HUES48 (cell line): ENCODE results near the gene CCDC78.
"Not testable (repeated sequence)": the region's sequence is repeated elsewhere in the genome, so short reads cannot be mapped to it uniquely, and the experiment has no call there.

Source experiments
- H3K27ac ChIP-seq: one replicate; pipeline ENCODE4 v1.7.0; 2013; ENCODE audit warnings: low read depth, low read length, inconsistent platforms
- H3K27me3 ChIP-seq: 2 replicates; pipeline ENCODE4 v1.6.1; 2013; ENCODE audit warnings: mild to moderate bottlenecking, low read length; ENCODE audit not compliant: control insufficient read depth, insufficient read depth
- H3K36me3 ChIP-seq: 2 replicates; pipeline ENCODE4 v1.6.1; 2013; ENCODE audit warnings: low read length; ENCODE audit not compliant: control insufficient read depth, insufficient read depth
- H3K4me1 ChIP-seq: 2 replicates; pipeline ENCODE4 v1.6.1; 2013; ENCODE audit warnings: mild to moderate bottlenecking, low read length; ENCODE audit not compliant: control insufficient read depth, insufficient read depth
- H3K4me3 ChIP-seq: 2 replicates; pipeline ENCODE4 v1.5.1; 2013; ENCODE audit warnings: mild to moderate bottlenecking, low read depth, low read length
- H3K9ac ChIP-seq: 2 replicates; pipeline ENCODE4 v1.6.1; 2013; ENCODE audit warnings: mild to moderate bottlenecking, low read depth, low read length, moderate library complexity
- H3K9me3 ChIP-seq: 2 replicates; pipeline ENCODE4 v1.6.1; 2013; ENCODE audit warnings: low read length; ENCODE audit not compliant: control insufficient read depth, insufficient read depth

CCDC78 gene

DNA sequence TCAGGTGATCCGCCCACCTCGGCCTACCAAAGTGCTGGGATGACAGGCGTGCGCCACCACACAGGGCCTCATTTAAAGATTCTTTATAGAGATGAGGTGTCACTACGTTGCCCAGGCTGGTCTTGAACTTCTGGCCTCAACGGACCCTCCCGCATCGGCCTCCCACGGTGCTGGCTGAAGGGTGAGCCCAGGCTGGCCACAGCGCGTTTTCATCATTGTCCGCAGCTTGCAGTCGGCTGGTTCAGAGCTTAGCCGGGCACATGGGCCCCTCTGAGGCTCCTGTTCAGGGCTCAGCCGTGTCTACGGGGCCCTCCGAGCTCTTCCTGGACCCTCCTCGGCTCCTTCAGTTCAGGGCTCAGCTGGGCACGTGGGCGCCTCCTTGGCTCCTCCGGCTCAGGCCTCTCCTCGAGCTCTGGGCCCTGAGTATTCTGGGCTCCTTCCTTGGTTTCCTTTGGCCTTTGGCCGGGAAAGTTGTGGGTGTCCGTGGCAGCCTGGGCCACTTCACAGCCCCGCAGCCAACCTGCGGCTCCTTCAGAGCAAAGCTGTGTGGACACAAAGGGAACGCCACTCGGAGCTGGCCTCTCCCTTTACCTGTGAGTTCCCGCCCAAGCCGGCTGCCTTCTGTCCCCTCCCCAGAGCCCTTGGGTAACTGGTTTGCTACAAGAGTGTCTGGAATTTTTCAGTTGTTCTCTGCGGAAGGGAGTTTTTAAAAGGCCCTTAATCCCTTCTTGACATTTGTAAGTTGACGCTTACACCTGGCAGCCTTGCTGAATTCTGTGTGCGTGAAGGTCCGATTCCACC is 33.1 kb upstream of the CCDC78 start:
- Histone ChIP-seq H3K9ac (no peak overlapping the region), H3K27ac (no peak overlapping the region)

DNA sequence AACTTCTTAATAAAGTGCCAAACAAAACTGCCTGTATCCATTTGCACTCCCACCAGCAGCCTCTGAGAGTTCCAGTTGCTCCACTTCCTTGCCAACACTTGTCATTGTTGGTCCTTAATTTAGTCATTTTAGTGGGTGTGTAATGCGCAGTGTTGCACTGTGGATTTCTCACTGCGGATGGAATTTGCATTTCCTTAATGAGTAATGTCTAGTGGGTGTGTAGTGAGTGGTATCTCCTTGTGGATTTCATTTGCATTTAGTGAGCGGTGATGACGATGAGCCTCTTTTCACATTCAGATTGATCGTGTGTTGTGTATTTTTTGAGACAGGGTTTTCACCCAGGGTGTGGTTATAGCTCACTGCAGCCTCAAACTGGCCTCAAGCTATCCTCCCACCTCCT is 30.2 kb upstream of the CCDC78 start:
- Histone ChIP-seq H3K9me3 (no peaks in the 10 kb centered on the region; the same call in 1 of the 2 replicates), H3K4me3 (no peak overlapping the region), H3K4me1 (peaks cover 12% of the 10 kb centered on the region), H3K27me3 (no peaks in the 10 kb centered on the region), H3K9ac (no peak overlapping the region), H3K36me3 (no peaks in the 10 kb centered on the region), H3K27ac (no peak overlapping the region)

More for the DNA sequence above, 33.1 kb upstream of the CCDC78 start:
- Histone ChIP-seq H3K9me3 (no peaks in the 10 kb centered on the region; the same call in 1 of the 2 replicates), H3K4me1 (no peaks in the 10 kb centered on the region), H3K36me3 (no peaks in the 10 kb centered on the region), H3K4me3 (no peak overlapping the region), H3K27me3 (no peaks in the 10 kb centered on the region)

DNA sequence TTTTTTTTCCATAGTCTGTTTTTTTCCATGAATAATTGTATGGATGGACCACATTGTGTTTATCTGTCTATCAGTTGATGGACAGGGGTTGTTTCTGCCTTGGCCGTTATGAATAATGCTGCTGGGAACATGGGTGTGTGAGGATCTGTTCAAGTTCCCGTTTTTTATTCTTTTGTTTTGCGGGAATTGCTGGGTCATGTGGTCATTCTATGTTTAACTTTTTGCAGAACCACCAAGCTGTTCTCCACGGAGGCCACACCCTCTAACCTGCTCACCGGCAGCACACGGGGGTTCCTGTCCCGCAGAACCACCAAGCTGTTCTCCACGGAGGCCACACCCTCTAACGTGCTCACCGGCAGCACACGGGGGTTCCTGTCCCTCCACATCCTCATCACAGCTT is 28.4 kb upstream of the CCDC78 start:
- Histone ChIP-seq H3K4me1 (peaks cover 19% of the 10 kb centered on the region), H3K27me3 (no peaks in the 10 kb centered on the region), H3K9me3 (no peaks in the 10 kb centered on the region; the same call in 1 of the 2 replicates), H3K36me3 (no peaks in the 10 kb centered on the region), H3K27ac (no peak overlapping the region), H3K9ac (no peak overlapping the region), H3K4me3 (no peak overlapping the region)

DNA sequence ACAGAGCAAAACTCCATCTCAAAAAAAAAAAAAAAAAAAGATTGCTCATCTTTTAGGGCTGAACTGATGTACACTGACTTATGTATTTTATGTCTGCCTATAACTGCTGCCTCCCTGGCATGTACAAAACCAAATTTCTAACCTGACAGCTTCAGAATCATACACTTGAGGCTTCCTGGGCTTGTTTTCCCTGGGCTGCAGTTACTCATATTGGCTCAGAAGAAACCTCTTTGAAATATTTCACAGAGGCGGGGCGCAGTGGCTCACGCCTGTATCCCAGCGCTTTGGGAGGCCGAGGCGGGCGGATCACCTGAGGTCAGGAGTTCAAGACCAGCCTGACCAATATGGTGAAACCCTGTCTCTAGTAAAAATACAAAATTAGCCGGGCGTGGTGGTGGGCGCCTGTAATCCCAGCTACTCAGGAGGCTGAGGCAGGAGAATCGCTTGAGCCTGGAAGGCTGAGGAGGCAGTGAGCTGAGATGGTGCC is 27.9 kb upstream of the CCDC78 start:
- not testable (repeated sequence) for H3K9me3 ChIP-seq, H3K27ac ChIP-seq, H3K9ac ChIP-seq, H3K4me3 ChIP-seq, H3K27me3 ChIP-seq, H3K36me3 ChIP-seq
- peaks cover 19% of the 10 kb centered on the region for H3K4me1 ChIP-seq

DNA sequence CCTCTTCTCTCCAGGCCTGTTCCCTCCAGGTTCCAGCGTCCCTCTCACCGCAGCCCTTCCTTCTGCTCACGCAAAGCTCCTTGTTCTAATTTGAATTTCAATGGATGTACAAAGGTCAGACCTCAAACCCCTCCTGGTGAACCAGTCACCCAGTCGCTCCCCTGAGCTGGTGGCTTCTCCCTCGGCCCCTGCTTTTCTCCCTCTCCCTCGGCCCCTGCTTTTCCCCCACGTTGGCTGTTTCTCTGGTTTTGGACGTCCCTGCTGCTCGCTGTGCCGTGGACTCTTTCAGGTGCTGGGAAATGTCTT is 25.7 kb upstream of the CCDC78 start:
- Histone ChIP-seq H3K9ac (no peak overlapping the region), H3K36me3 (no peaks in the 10 kb centered on the region), H3K9me3 (no peaks in the 10 kb centered on the region; the same call in 1 of the 2 replicates), H3K27ac (peak overlapping the region; percentile 33), H3K4me1 (peaks cover 19% of the 10 kb centered on the region), H3K27me3 (no peaks in the 10 kb centered on the region), H3K4me3 (no peak overlapping the region)

DNA sequence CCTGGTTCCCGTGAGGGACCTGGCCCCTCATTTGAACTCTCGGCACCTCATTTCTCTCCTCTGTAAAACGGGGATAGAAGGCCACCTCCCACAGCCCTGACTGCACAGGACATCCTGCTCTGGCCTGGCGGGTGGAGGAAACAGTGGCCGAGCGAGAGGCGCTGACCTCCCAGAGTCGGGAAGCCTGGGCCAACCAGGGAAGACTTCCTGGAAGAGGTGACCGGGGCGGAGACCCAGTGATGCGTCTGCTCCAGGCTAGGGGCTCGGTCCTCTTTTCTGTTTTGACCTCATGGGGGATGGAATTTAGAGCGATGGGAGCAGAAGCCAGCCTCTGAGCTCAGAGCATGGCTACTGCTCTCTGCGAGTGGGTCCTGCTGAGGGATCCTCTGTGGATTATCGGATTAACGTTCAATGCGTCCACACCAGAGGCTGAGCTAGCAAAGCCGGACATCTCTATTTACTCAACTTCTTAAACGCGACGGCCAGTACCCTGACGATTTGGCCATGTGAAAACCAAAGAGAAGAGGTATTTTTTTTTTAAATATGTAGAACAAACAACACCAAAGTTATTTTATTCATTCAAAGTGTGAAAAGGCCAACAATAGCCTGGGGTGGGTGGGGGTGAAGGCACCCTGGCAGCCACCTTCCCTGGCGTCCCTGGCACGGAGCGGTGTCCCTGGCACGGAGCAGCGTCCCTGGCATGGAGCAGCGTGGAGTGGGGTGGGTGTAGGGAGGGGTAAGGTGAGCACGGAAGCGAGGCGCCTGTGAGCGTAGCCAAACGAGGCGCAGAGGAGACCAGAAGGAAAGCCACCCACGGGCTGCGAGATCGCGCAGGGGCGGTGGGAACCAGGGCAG is 25.1 kb upstream of the CCDC78 start:
- Histone ChIP-seq H3K9me3 (no peaks in the 10 kb centered on the region; the same call in 1 of the 2 replicates), H3K4me3 (no peak overlapping the region), H3K27me3 (no peaks in the 10 kb centered on the region), H3K27ac (peak overlapping the region; percentile 33), H3K36me3 (no peaks in the 10 kb centered on the region), H3K4me1 (peaks cover 19% of the 10 kb centered on the region), H3K9ac (no peak overlapping the region)

DNA sequence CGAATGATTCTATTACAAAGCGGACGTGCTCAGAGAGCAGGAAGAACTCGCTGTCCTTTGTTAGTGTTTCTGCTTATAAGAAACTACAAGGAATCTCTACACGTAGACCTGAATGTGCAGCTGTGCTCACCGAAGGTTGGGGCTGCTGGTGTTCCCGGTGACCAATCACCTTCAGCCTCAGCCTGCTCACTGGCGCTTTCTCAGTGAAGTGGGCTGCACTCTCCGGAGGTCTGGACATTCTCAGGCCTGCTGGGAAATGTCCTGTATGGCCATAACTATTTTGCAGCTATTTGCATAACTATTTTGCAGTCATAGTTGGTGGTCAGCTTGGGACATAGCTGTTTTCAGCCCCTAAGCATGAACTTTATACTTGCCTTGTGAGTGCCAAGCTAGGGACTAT is 24.2 kb upstream of the CCDC78 start:
- no peaks in the 10 kb centered on the region for H3K36me3 ChIP-seq
- H3K4me1 ChIP-seq = peaks cover 19% of the 10 kb centered on the region
- no peak overlapping the region for H3K27ac ChIP-seq
- H3K9me3 ChIP-seq = no peaks in the 10 kb centered on the region
- H3K4me3 ChIP-seq = no peak overlapping the region
- no peaks in the 10 kb centered on the region for H3K27me3 ChIP-seq
- no peak overlapping the region for H3K9ac ChIP-seq

DNA sequence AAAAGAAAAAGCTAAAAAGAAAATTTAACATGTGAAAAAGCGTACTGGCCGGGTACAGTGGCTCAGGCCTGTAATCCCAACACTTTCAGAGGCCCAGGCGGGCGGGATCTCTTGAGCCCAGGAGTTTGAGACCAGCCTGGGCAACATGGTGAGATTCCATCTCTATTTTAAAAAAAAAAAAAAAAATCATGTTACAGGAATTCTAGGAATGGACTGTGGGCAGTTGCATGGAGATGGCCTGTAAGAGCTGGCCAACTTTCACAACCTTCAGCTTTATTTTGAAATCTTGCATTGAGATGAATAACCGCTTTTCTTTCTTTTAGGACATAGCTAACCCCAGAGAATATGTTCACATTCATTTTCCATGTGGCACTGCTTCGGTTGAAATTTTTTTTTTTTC is 22.8 kb upstream of the CCDC78 start:
- Histone ChIP-seq H3K27ac (no peak overlapping the region), H3K9me3 (no peaks in the 10 kb centered on the region), H3K9ac (no peak overlapping the region), H3K36me3 (no peaks in the 10 kb centered on the region), H3K4me3 (no peak overlapping the region), H3K4me1 (peaks cover 19% of the 10 kb centered on the region), H3K27me3 (no peaks in the 10 kb centered on the region)

DNA sequence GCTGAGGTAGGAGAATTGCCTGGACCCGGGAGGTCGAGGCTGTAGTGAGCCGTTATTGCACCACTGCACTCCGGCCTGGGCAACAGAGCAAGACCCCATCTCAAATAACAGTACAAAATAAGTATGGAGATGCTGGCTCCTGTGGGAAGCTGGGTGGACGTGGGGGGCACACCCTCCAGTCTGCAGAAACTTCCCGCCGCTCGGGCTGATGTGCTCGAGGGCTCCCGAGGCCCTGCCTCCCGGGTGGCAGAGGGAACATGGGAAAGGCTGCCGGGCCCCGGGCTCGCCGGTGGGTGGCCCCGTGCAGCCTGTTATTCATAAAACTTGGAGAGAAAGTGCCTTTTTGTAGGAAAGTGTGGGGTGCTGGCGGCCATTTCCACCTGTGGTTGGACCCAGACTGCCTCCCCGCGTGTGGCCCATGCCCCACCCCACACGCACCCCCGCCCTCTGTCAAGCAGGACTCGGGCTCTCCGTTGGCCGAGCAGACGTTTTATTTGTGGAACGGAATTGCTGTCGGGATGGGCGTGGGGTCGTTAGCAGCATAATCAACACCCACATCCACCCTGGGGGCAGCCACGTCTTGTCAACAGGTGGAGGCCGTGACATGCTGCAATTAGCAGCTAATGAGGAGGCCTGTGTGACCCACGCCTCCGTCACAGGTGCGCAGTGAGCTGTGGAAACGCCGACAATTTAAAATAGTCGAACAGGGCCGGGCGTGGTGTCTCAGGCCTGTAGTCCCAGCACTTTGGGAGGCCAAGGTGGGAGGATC is 21.9 kb upstream of the CCDC78 start:
- Histone ChIP-seq H3K9me3 (no peaks in the 10 kb centered on the region), H3K4me3 (no peak overlapping the region), H3K4me1 (peaks cover 19% of the 10 kb centered on the region), H3K27ac (no peak overlapping the region), H3K36me3 (no peaks in the 10 kb centered on the region), H3K27me3 (no peaks in the 10 kb centered on the region), H3K9ac (no peak overlapping the region)

DNA sequence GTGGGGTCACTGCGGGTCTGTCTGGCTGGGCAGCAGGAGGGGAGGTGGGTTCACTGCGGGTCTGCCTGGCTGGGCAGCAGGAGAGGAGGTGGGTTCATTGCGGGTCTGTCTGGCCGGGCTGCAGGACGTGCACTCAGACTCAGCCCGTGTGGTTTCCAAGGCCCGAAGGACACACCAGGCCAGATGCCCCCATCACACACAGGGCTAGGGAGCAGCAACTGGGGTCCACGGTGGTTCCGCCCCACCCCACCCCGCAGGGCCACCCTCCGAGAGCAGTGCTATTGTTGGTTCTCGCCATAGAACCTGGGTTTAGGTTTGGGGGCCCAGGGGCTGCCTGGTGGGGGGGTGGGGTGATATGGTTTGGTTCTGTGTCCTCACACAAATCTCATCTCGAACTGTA is 20.4 kb upstream of the CCDC78 start:
- no peaks in the 10 kb centered on the region for H3K9me3 ChIP-seq
- H3K4me1 ChIP-seq = peaks cover 9% of the 10 kb centered on the region
- no peak overlapping the region for H3K27ac ChIP-seq
- no peak overlapping the region for H3K9ac ChIP-seq
- H3K27me3 ChIP-seq = no peaks in the 10 kb centered on the region
- no peak overlapping the region for H3K4me3 ChIP-seq
- no peaks in the 10 kb centered on the region for H3K36me3 ChIP-seq
